Activated B cell treated with CpG ODN at 0.5 μM for 24 hours (primary cell): ENCODE results near the gene ITGA11. TPM values are rescaled to one million over a fixed set of nuclear protein-coding genes. Genes with fewer than 3 reads are reported as not detected.

Source experiments
- ATAC-seq: fragments of 200-7000 bp; cut with Tn5 transposase; one replicate; pipeline ENCODE4 v1.10.0; 2021; ENCODE audit warnings: low read depth, mild to moderate bottlenecking, moderate library complexity
- CTCF ChIA-PET: fragments of 350-600 bp; sonication (Branson Sonifier 250); formaldehyde crosslinking; loops from one replicate; lab custom pipeline; 2021; ENCODE audit warnings: antibody characterized with exemption; lab: Charles Lee
- POLR2A ChIA-PET: fragments of 350-600 bp; sonication (Branson Sonifier 250); formaldehyde crosslinking; loops from one replicate; lab custom pipeline; 2021; ENCODE audit warnings: antibody characterized with exemption; lab: Charles Lee
- DNase-seq: peaks from one replicate; pipeline ENCODE4 v3.0.0; 2022
- H3K27ac Mint-ChIP-seq: one replicate; pipeline ENCODE4 v1.8.0; 2020; ENCODE audit warnings: mixed read lengths
- H3K27me3 Mint-ChIP-seq: one replicate; pipeline ENCODE4 v1.8.0; 2021; ENCODE audit warnings: mixed read lengths
- H3K36me3 Mint-ChIP-seq: one replicate; pipeline ENCODE4 v1.8.0; 2021; ENCODE audit warnings: low read depth, mixed read lengths
- H3K4me1 Mint-ChIP-seq: one replicate; pipeline ENCODE4 v1.8.0; 2021; ENCODE audit warnings: mixed read lengths
- H3K4me3 Mint-ChIP-seq: one replicate; pipeline ENCODE4 v1.8.0; 2020; ENCODE audit warnings: mild to moderate bottlenecking, mixed read lengths
- H3K9me3 Mint-ChIP-seq: one replicate; pipeline ENCODE4 v1.8.0; 2020; ENCODE audit warnings: mixed read lengths
- CTCF ChIP-seq: fragments of 200-600 bp; IDR thresholded peaks from one replicate; pipeline ENCODE4 v1.8.0; 2022; ENCODE audit warnings: antibody characterized with exemption, mild to moderate bottlenecking
- intact Hi-C: fragments of 100-400 bp; cut with micrococcal nuclease; formaldehyde crosslinking; loops from one replicate; pipeline ENCODE4 v1.15.1; 2024
- total RNA-seq: library from RNA; stranded (reverse); gene quantifications from 2 replicates; pipeline ENCODE4 v1.2.3, GENCODE V29; 2022

Gene ITGA11
- total RNA-seq, 1 donor from 2014 or later, result not detected

- no peak overlapping the region for H3K4me3 Mint-ChIP-seq
- no peaks in the 10 kb centered on the region for H3K36me3 Mint-ChIP-seq
- no peak for TF ChIP-seq CTCF
- H3K4me1 Mint-ChIP-seq, result peaks cover 4% of the 10 kb centered on the region
- no peak overlapping the region for H3K27ac Mint-ChIP-seq
- ChIA-PET POLR2A (no interaction called here), CTCF (no interaction called here)
- H3K9me3 Mint-ChIP-seq, result no peaks in the 10 kb centered on the region
- intact Hi-C loops, result no loop called here
- ATAC-seq, result no peak
- peaks cover 5% of the 10 kb centered on the region for H3K27me3 Mint-ChIP-seq
- DNase-seq, result no peak
These were observed 120.5 kb downstream of the ITGA11 start for GRCh38 chr15:68311464-68311835.

GRCh38 chr15:68310804-68311463 lies 121.0 kb downstream of the ITGA11 start:
- H3K36me3 Mint-ChIP-seq, result no peaks in the 10 kb centered on the region
- no peak overlapping the region for H3K4me3 Mint-ChIP-seq
- ChIA-PET CTCF (no interaction called here), POLR2A (no interaction called here)
- no peak for ATAC-seq
- no peak for TF ChIP-seq CTCF
- no peak overlapping the region for H3K27ac Mint-ChIP-seq
- intact Hi-C loops, result no loop called here
- H3K27me3 Mint-ChIP-seq, result peaks cover 8% of the 10 kb centered on the region
- peak; percentile 7 for DNase-seq
- peaks cover 8% of the 10 kb centered on the region for H3K4me1 Mint-ChIP-seq
- H3K9me3 Mint-ChIP-seq, result no peaks in the 10 kb centered on the region

- ChIA-PET POLR2A (no interaction called here), CTCF (no interaction called here)
- no peaks in the 10 kb centered on the region for H3K9me3 Mint-ChIP-seq
- ATAC-seq, result no peak
- H3K27ac Mint-ChIP-seq, result no peak overlapping the region
- intact Hi-C loops, result no loop called here
- no peak for DNase-seq
- H3K36me3 Mint-ChIP-seq, result no peaks in the 10 kb centered on the region
- peaks cover 8% of the 10 kb centered on the region for H3K4me1 Mint-ChIP-seq
- TF ChIP-seq CTCF, result no peak
- no peak overlapping the region for H3K4me3 Mint-ChIP-seq
- peaks cover 8% of the 10 kb centered on the region for H3K27me3 Mint-ChIP-seq
These were observed 121.7 kb downstream of the ITGA11 start for GRCh38 chr15:68310178-68310803.

- POLR2A ChIA-PET, result interaction anchor here (0.7 kb wide), 1 partner anchor 59 kb away, joined by 10 read pairs; no protein-coding TSS in a partner anchor
- CTCF ChIA-PET, result no interaction called here
- intact Hi-C loops, result loop anchor here (5.0 kb wide), 1 partner anchor 568 kb away; no protein-coding TSS in a partner anchor
- ATAC-seq, result no peak
- Mint-ChIP-seq H3K27me3 (peaks cover 8% of the 10 kb centered on the region), H3K36me3 (no peaks in the 10 kb centered on the region), H3K27ac (no peak overlapping the region), H3K4me1 (peaks cover 8% of the 10 kb centered on the region), H3K4me3 (no peak overlapping the region), H3K9me3 (no peaks in the 10 kb centered on the region)
- no peak for TF ChIP-seq CTCF
- no peak for DNase-seq
These were observed 122.9 kb downstream of the ITGA11 start for GRCh38 chr15:68309024-68309423.

- ChIA-PET CTCF (interaction anchor here (0.9 to 2.5 kb wide), 9 partner anchors 17 to 243 kb away, joined by 3 to 33 read pairs (median 6); partner anchors contain the start of gene FEM1B), POLR2A (interaction anchor here (1.4 kb wide), 1 partner anchor 29 kb away, joined by 5 read pairs; the partner anchor contains the start of gene FEM1B)
- Mint-ChIP-seq H3K27ac (no peak overlapping the region), H3K36me3 (no peaks in the 10 kb centered on the region), H3K9me3 (no peaks in the 10 kb centered on the region), H3K27me3 (peaks cover 3% of the 10 kb centered on the region), H3K4me1 (peaks cover 8% of the 10 kb centered on the region), H3K4me3 (no peak overlapping the region)
- no peak for DNase-seq
- TF ChIP-seq CTCF, result no peak
- no peak for ATAC-seq
- intact Hi-C loops, result loop anchor here (2.0 to 5.0 kb wide), 2 partner anchors 29 to 570 kb away; no protein-coding TSS in a partner anchor
These were observed 124.6 kb downstream of the ITGA11 start for GRCh38 chr15:68307131-68307928.
